Astrocyte of the spinal cord (primary cell): ENCODE results near the gene RNGTT.
"Not testable (repeated sequence)": the region's sequence is repeated elsewhere in the genome, so short reads cannot be mapped to it uniquely, and the experiment has no call there.

Source experiments
- DNase-seq: peaks from one replicate; pipeline ENCODE4 v3.0.0; 2011; ENCODE audit warnings: low read depth, low spot score
- H3K4me3 ChIP-seq: 2 replicates; pipeline ENCODE4 v1.5.1; 2011; ENCODE audit warnings: low read depth, mild to moderate bottlenecking, low read length, moderate library complexity
- in situ Hi-C: cut with HindIII; loops from 2 replicates; pipeline ENCODE4 v1.10.0; 2017; ENCODE audit warnings: low sequenced_read_pairs
- TF ChIP-seq, protein P1 (sequence below): IDR thresholded peaks from 2 replicates; pipeline ENCODE4 v1.5.1; 2012; ENCODE audit warnings: low read depth, mild to moderate bottlenecking, low read length, inconsistent platforms

The RNGTT gene

DNA sequence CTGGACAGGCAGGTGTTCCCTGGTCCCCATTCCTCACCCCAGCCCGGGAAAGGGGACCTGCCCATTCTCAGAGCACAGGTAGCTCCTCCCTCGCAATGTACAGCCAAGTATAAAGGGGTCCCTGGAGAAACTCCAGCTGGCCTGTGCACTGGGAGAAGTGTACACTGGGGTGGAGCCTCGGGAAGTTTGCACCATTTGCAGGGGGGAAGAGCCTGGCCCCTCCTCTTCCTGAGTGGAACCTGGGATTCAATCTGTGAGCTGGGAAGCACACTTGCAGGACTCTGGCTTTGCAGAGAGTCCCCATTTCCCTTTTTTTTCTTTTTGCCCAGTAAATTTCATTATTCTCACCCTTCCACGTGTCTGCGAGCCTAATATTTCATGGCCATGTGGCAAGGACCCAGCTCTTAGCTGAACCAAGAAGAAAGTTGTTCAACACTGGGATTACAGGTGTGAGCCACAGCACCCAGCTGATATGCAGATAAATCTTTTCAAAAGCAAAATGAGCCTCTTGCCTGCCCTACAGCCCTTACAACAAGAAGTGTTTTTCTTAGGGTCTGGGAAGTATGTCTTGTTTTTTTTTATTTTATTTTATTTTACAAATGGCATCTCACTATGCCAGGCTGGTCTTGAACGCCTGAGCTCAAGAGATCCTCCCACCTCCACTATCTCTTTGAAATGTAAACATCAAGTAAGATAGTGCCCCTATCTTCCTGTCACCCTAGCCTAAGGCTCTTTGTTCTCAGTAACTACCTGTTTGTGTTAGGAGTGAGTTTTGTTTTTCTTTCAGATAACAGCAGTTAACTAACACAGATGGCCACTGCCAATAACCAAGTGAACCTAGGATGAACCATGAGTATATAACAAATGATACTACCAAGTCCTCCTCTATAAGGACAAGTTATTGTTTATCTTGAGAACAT lies 9.3 kb upstream of the RNGTT start:
- TF ChIP-seq, protein P1, sequence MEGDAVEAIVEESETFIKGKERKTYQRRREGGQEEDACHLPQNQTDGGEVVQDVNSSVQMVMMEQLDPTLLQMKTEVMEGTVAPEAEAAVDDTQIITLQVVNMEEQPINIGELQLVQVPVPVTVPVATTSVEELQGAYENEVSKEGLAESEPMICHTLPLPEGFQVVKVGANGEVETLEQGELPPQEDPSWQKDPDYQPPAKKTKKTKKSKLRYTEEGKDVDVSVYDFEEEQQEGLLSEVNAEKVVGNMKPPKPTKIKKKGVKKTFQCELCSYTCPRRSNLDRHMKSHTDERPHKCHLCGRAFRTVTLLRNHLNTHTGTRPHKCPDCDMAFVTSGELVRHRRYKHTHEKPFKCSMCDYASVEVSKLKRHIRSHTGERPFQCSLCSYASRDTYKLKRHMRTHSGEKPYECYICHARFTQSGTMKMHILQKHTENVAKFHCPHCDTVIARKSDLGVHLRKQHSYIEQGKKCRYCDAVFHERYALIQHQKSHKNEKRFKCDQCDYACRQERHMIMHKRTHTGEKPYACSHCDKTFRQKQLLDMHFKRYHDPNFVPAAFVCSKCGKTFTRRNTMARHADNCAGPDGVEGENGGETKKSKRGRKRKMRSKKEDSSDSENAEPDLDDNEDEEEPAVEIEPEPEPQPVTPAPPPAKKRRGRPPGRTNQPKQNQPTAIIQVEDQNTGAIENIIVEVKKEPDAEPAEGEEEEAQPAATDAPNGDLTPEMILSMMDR = no peak
- DNase-seq = no peak
- in situ Hi-C loops = no loop called here
- no peak overlapping the region for H3K4me3 ChIP-seq

DNA sequence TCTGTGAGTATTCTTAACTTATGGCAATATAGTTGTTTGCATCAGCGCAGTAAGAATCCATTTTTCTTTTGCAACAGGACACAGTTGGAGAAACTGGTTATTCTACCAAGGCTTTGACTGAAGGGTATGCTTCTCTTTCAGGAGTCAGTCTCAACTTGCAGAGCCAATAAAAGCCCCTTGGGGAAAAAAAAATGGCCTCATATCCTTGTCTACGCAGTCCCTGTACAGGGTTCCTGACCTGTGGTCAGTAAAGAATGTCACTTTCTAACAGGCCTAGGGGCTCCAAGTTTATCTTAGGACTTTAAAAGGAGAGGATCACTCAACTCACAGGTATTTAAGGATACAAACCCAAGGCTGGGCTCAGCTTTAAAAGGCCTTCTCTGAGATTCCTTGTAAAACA lies 6.9 kb upstream of the RNGTT start:
- DNase-seq = no peak
- in situ Hi-C loops = no loop called here
- TF ChIP-seq, protein P1 = no peak
- no peak overlapping the region for H3K4me3 ChIP-seq

DNA sequence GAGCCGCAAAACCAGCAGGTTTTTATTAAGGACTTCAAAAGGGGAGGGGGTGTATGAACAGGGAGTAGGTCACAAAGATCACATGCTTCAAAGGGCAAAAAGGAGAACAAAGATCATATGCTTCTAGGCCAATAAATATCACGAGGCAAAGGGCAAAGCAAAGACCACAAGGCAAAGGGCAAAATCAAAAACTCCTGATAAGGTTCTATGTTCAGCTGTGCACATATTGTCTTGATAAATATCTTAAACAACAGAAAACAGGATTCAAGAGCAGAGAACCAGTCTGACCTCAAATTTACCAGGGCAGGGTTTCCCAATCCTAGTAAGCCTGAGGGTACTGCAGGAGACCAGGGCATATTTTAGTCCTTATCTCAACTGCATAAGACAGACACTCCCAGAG lies 5.8 kb upstream of the RNGTT start:
- H3K4me3 ChIP-seq, DNase-seq, in situ Hi-C loops: not testable (repeated sequence)

DNA sequence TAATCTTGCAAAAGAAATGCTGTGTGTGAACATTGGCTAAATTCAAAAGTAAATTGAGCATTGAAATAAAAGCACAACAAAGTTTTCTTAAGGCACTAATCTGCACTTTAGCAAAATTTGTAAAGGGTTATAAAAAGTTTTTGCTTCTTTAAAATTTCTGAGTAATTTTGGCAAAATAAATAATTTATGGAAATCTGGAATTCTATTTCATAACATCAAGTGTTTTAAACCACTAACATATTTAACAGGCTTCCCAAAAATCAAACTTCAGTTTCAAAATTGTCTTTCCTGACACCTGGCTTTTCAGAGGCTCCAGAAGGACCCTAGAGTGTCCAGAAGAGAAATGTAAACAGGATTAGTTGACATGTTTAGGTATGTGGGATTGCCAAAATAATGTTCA lies 4.5 kb upstream of the RNGTT start:
- no peak overlapping the region for H3K4me3 ChIP-seq
- in situ Hi-C loops = no loop called here
- DNase-seq = no peak
- TF ChIP-seq, protein P1 = no peak

DNA sequence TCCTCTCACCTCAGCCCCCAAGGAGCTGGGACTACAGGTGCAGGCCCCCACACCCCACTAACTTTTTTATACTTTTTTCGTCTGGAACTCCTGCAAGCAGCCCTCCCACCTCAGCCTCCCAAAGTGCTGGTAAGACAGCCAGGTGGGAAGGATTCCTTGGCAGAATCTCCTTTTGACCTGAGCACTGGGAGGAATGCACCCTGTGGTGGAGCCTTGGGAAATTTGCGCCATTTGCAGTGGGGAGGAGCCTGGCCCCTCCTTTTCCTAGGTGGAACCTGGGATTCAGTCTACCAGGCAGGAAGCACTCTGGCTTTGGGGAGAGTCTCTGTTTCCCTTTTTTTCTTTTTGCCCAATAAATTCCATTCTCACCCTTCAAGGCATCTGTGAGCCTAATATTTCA lies 2.3 kb upstream of the RNGTT start:
- in situ Hi-C loops = no loop called here
- TF ChIP-seq, protein P1 = no peak
- DNase-seq = no peak
- H3K4me3 ChIP-seq = no peak overlapping the region

DNA sequence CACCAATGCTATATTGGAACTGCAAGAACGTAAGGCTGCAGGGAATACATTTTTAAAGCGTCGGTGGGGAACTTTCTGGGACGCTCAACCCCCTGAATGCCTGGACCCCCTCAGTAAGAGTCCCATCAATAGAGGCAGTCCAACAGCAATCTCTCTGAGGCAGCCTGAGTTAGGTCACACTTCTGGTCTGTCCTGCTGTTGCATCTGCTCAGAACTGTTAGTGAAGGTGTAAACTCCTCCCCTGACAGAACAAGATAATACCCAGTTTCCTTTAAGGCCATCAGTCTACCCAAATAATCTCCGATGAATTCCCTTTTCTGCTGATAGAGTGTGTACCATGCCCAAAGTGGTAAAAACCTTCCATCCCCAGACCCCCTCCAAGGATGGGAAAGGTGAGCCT lies 1.1 kb upstream of the RNGTT start:
- TF ChIP-seq, protein P1 = no peak
- H3K4me3 ChIP-seq = peak overlapping the region; percentile 91
- no peak for DNase-seq
- in situ Hi-C loops = no loop called here

DNA sequence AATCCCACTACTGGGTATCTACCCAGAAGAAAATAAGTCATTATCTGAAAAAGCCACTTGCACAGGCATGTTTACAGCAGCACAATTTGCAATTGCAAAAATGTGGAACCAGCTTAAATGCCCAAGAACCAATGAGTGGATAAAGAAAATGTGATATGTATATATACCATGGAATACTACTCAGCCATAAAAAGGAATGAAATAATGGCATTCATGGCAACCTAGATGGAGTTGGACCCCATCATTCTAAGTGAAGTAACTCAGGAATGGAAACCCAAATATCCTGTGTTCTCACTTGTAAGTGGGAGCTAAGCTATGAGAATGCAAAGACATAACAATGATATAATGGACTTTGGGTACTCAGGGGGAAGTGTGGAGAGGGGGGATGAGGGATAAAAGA lies 4.6 kb downstream of the RNGTT start:
- DNase-seq = no peak
- no peak overlapping the region for H3K4me3 ChIP-seq
- in situ Hi-C loops = no loop called here
- TF ChIP-seq, protein P1 = no peak
